GM19193 (cell line): ENCODE data around the gene PRKCG.

ENCODE experiments used
- POLR2A ChIP-seq: IDR thresholded peaks from 4 replicates; pipeline ENCODE4 v1.6.1; 2011; ENCODE audit not compliant: insufficient read depth, insufficient read length; ENCODE audit errors: extremely low read depth

Gene PRKCG

DNA sequence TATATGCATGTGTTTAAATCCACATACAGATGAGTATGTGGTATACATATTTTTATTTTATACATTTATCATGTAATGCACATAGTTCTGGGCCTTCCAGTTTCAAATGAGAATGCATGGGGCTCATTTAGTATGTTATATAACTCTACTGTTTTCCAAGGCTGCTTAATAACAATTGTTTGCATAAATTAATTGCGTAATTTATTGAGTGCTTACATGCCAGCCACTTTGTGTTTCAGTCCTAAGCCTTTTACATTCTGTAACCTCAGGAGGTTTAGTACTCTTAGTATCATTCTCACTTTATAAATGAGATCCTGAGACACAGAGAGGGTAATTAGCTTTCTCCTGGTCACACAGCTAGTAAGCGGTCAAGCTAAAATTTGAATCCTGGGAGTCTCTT lies 64.0 kb downstream of the PRKCG start:
- no peak for TF ChIP-seq POLR2A

DNA sequence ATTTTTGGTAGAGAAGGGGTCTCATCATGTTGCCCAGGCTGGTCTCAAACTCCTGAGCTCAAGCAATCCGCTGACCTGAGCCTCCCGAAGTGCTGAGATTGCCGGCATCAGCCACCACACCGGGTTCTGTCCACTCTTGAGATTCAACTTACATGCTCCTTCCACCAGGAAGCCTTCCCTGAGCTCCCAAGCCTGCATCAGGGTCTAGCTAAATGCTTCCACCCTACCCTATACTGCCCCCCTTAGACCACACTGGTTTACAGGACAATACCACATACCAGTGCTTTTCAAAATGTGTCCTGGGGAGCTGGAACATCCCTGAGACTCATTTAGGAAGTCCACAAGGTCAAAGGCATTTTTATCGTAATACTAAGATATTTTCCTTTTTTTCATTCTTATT lies 65.6 kb downstream of the PRKCG start:
- TF ChIP-seq POLR2A = no peak

DNA sequence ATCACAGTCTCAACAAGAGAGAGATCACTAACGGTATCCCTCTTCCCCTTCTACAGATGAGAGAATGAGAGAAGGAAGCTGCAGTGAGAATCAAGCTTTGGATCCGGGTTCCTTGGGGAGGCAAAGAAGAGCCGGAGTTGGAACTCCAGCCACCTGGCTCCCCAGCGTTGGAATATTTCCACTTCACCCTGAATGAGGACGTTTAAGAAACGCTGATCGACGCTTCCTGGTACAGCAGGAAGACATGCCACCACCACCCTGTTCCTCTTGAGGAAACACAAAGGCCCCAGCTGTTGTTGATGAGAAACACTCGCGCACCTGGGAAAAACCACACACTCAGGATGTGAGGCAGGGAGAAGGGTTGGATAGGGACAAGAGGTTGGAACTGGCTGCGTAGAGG lies 69.4 kb downstream of the PRKCG start:
- TF ChIP-seq POLR2A = no peak

DNA sequence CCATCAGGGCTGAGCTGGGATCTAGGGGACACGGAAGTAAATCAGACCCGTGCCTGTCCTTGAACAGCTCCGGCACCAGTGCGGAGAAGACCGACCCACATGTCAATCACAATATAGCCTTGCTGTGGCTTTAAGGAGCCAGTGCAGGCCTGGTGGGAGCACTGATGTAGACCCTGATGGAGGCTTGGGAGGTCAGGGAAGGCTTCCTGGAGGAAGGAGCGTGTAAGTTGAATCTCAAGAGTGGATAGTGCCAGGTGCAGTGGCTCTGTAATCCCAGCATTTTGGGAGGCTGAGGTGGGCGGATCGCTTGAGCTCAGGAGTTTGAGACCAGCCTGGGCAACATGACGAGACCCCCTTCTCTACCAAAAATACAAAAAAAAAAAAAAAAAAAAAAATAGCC lies 70.0 kb downstream of the PRKCG start:
- TF ChIP-seq POLR2A = no peak

DNA sequence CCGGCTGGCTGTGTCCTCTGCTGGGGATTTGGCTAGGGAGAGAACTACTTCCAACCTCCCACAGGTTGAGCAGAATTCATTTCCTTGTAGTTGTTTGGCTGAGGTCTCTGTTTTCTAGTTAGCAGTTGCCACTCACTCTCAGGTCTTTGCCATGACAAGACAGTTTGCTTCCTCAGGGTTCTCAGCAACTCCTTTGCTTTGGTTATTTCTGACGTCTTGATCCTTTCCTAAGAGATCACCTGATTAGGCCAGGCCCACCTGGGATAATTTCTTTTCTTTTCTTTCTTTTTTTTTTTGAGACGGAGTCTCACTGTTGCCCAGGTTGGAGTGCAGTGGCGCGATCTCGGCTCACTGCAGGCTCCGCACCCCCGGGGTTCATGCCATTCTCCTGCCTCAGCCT lies 71.4 kb downstream of the PRKCG start:
- no peak for TF ChIP-seq POLR2A
